Body of pancreas (tissue), 4 donors: ENCODE measurements around the gene TOM1L2. TPM values are rescaled to one million over a fixed set of nuclear protein-coding genes. Genes with fewer than 3 reads are reported as not detected.

ENCODE experiments used
- ATAC-seq: fragments of 150-250 bp; one replicate; pipeline ENCODE4 v1.9.1; 2016
- DNase-seq, 4 donors: peaks; one replicate each; pipeline ENCODE4 v3.0.0-alpha.2; 2019
- H3K27ac ChIP-seq, 4 donors: fragments of 200-600 bp; sonication (generic); 1 replicate in 3 of 4; 2 replicates in 1 of 4; pipeline versions ENCODE4 v1.5.1 to v1.6.1; 2016 to 2019; ENCODE audit warnings: mild to moderate bottlenecking in 1 of 4, mixed read lengths in 1 of 4, moderate library complexity in 1 of 4
- H3K27me3 ChIP-seq, 2 donors: fragments of 200-600 bp; sonication (generic); one replicate each; pipeline ENCODE4 v1.6.0; 2016; ENCODE audit warnings: mild to moderate bottlenecking in 1 of 2
- H3K36me3 ChIP-seq, 2 donors: fragments of 200-600 bp; sonication (generic); replicated peaks in 1 of 2; 2 replicates each; pipeline ENCODE4 v1.5.1; 2016; ENCODE audit warnings: low read depth in 2 of 2; ENCODE audit not compliant: insufficient read depth in 1 of 2
- H3K4me1 ChIP-seq: fragments of 200-600 bp; sonication (generic); one replicate; pipeline ENCODE4 v1.6.0; 2016
- H3K4me3 ChIP-seq, 2 donors: fragments of 200-600 bp; sonication (generic); 1 replicate in 1 of 2; 2 replicates in 1 of 2; pipeline ENCODE4 v1.5.1; 2016 to 2019
- H3K9me3 ChIP-seq, 3 donors: fragments of 200-600 bp; sonication (generic); 1 replicate in 2 of 3; 2 replicates in 1 of 3; pipeline ENCODE4 v1.5.1; 2016
- CTCF ChIP-seq, 7 experiments: fragments of 450-650 bp in 4 of 7; fragments of 200-600 bp in 3 of 7; sonication (generic) in 3 of 7; IDR thresholded peaks; one replicate each; pipeline ENCODE4 v1.5.1; 2016 to 2019; ENCODE audit warnings: antibody characterized with exemption in 7 of 7
- POLR2A ChIP-seq, 3 donors: fragments of 450-650 bp; IDR thresholded peaks; one replicate each; pipeline ENCODE4 v1.6.1; 2016; ENCODE audit warnings: antibody characterized with exemption in 3 of 3, mild to moderate bottlenecking in 2 of 3
- WGBS, 2 donors: methylation state at CpG; one replicate each; pipeline ENCODE4 v1.1.5; 2017; 5-methylcytosine and 5-hydroxymethylcytosine counted together
- intact Hi-C: fragments of 100-400 bp; cut with DNase I; formaldehyde crosslinking; loops from one replicate; pipeline ENCODE4 v1.15.1; 2023
- total RNA-seq, 2 donors: library from RNA; depleted of rRNA; stranded (reverse); fragments of >200 nt; gene quantifications; one replicate each; pipeline ENCODE4 v1.1.0, GENCODE V29; 2016

TOM1L2 gene
- total RNA-seq, 2 donors from 2014 or later: 35.9 to 55.8 TPM

GRCh38 chr17:17993366-17993765 is 21.2 kb upstream of the TOM1L2 start:
- intact Hi-C loops: no loop called here
- no peaks in the 10 kb centered on the region for H3K27me3 ChIP-seq
- DNase-seq (no peak), ATAC-seq (no peak)
- no peaks in the 10 kb centered on the region for H3K4me1 ChIP-seq
- no peaks in the 10 kb centered on the region for H3K36me3 ChIP-seq
- H3K4me3 ChIP-seq: no peak overlapping the region
- H3K27ac ChIP-seq: no peak overlapping the region
- no peaks in the 10 kb centered on the region for H3K9me3 ChIP-seq
- TF ChIP-seq POLR2A (IDR thresholded peaks at IDR 0.05) (no peak), CTCF (IDR thresholded peaks at IDR 0.05) (no peak)
- WGBS, 2 donors: 65 to 67% methylated on average over 2 of the region's 2 CpGs

- H3K27ac ChIP-seq: no peak overlapping the region
These were observed 18.1 kb upstream of the TOM1L2 start for GRCh38 chr17:17990282-17990681.

GRCh38 chr17:17989618-17990017 is 17.4 kb upstream of the TOM1L2 start:
- H3K9me3 ChIP-seq: no peaks in the 10 kb centered on the region
- H3K36me3 ChIP-seq: no peaks in the 10 kb centered on the region
- H3K4me3 ChIP-seq: no peak overlapping the region
- TF ChIP-seq POLR2A (IDR thresholded peaks at IDR 0.05) (no peak), CTCF (IDR thresholded peaks at IDR 0.05) (no peak)
- intact Hi-C loops: no loop called here
- H3K27me3 ChIP-seq: no peaks in the 10 kb centered on the region
- H3K27ac ChIP-seq: no peak overlapping the region
- no peaks in the 10 kb centered on the region for H3K4me1 ChIP-seq
- DNase-seq (no peak), ATAC-seq (no peak)
- 80 to 83% methylated on average over 8 to 10 of the region's 10 CpGs for WGBS, 2 donors

More at GRCh38 chr17:17990282-17990681, 18.1 kb upstream of the TOM1L2 start:
- H3K36me3 ChIP-seq: no peaks in the 10 kb centered on the region
- H3K9me3 ChIP-seq: no peaks in the 10 kb centered on the region
- intact Hi-C loops: no loop called here
- H3K27me3 ChIP-seq: no peaks in the 10 kb centered on the region
- ATAC-seq (no peak), DNase-seq (no peak)
- 77 to 95% methylated on average over 2 of the region's 2 CpGs for WGBS, 2 donors
- no peak overlapping the region for H3K4me3 ChIP-seq
- no peaks in the 10 kb centered on the region for H3K4me1 ChIP-seq
- TF ChIP-seq POLR2A (IDR thresholded peaks at IDR 0.05) (no peak), CTCF (IDR thresholded peaks at IDR 0.05) (no peak)

GRCh38 chr17:17989081-17989480 is 16.9 kb upstream of the TOM1L2 start:
- Histone ChIP-seq H3K4me3 (no peak overlapping the region), H3K27ac (no peak overlapping the region), H3K9me3 (no peaks in the 10 kb centered on the region), H3K27me3 (no peaks in the 10 kb centered on the region), H3K4me1 (no peaks in the 10 kb centered on the region), H3K36me3 (no peaks in the 10 kb centered on the region)
- TF ChIP-seq CTCF (IDR thresholded peaks at IDR 0.05) (no peak), POLR2A (IDR thresholded peaks at IDR 0.05) (no peak)
- intact Hi-C loops: no loop called here
- WGBS, 2 donors: 84 to 90% methylated on average over 9 of the region's 9 CpGs
- DNase-seq (no peak), ATAC-seq (no peak)

- no peaks in the 10 kb centered on the region for H3K27me3 ChIP-seq
- intact Hi-C loops: no loop called here
- whole genome bisulfite sequencing, 2 donors: 79 to 90% methylated on average over 2 to 7 of the region's 7 CpGs
- no peaks in the 10 kb centered on the region for H3K36me3 ChIP-seq
- no peaks in the 10 kb centered on the region for H3K9me3 ChIP-seq
- H3K4me3 ChIP-seq: no peak overlapping the region
- DNase-seq: no peak
- no peak for TF ChIP-seq POLR2A (IDR thresholded peaks at IDR 0.05)
- TF ChIP-seq CTCF (IDR thresholded peaks at IDR 0.05): no peak
- no peaks in the 10 kb centered on the region for H3K4me1 ChIP-seq
- no peak for ATAC-seq
- H3K27ac ChIP-seq: no peak overlapping the region
These were observed 16.3 kb upstream of the TOM1L2 start for GRCh38 chr17:17988427-17988945.
